ENCODE measurements around the gene TNFRSF1A.

Gene TNFRSF1A

GRCh38 chr12:6315704-6316597 lies 25.9 kb downstream of the TNFRSF1A start:
- no peak overlapping the region for H3K4me2 ChIP-seq
- H3K4me1 ChIP-seq = peaks cover 31% of the 10 kb centered on the region
- no peak overlapping the region for H3K9ac ChIP-seq
- no peak overlapping the region for H3K27ac ChIP-seq
- H3K36me3 ChIP-seq = no peaks in the 10 kb centered on the region
- no peak for TF ChIP-seq Cebpa-rat (IDR thresholded peaks at IDR 0.05)
- peaks cover 19% of the 10 kb centered on the region for H3K27me3 ChIP-seq
- H3K9me3 ChIP-seq = no peaks in the 10 kb centered on the region
- H4K20me1 ChIP-seq = no peaks in the 10 kb centered on the region
- no peak overlapping the region for H3K4me3 ChIP-seq

- H4K20me1 ChIP-seq = no peaks in the 10 kb centered on the region
- no peak overlapping the region for H3K4me2 ChIP-seq
- peaks cover 27% of the 10 kb centered on the region for H3K27me3 ChIP-seq
- no peak overlapping the region for H3K4me3 ChIP-seq
- TF ChIP-seq Cebpa-rat (IDR thresholded peaks at IDR 0.05) = no peak
- no peaks in the 10 kb centered on the region for H3K9me3 ChIP-seq
- H3K9ac ChIP-seq = no peak overlapping the region
- no peaks in the 10 kb centered on the region for H3K36me3 ChIP-seq
- no peak overlapping the region for H3K27ac ChIP-seq
- H3K4me1 ChIP-seq = peaks cover 38% of the 10 kb centered on the region
Measured at GRCh38 chr12:6315184-6315583, 26.7 kb downstream of the TNFRSF1A start.

GRCh38 chr12:6314776-6315175 lies 27.1 kb downstream of the TNFRSF1A start:
- no peak overlapping the region for H3K4me2 ChIP-seq
- TF ChIP-seq Cebpa-rat (IDR thresholded peaks at IDR 0.05) = no peak
- H4K20me1 ChIP-seq = no peaks in the 10 kb centered on the region
- H3K4me3 ChIP-seq = no peak overlapping the region
- H3K27me3 ChIP-seq = peaks cover 31% of the 10 kb centered on the region
- H3K36me3 ChIP-seq = no peaks in the 10 kb centered on the region
- H3K9ac ChIP-seq = no peak overlapping the region
- no peak overlapping the region for H3K27ac ChIP-seq
- H3K4me1 ChIP-seq = peaks cover 40% of the 10 kb centered on the region
- no peaks in the 10 kb centered on the region for H3K9me3 ChIP-seq

GRCh38 chr12:6313326-6313940 lies 28.4 kb downstream of the TNFRSF1A start:
- H3K9me3 ChIP-seq = no peaks in the 10 kb centered on the region
- H4K20me1 ChIP-seq = no peaks in the 10 kb centered on the region
- H3K4me1 ChIP-seq = peaks cover 35% of the 10 kb centered on the region
- H3K36me3 ChIP-seq = no peaks in the 10 kb centered on the region
- H3K9ac ChIP-seq = no peak overlapping the region
- peak overlapping the region; percentile 57 for H3K4me2 ChIP-seq
- H3K4me3 ChIP-seq = no peak overlapping the region
- H3K27me3 ChIP-seq = peaks cover 42% of the 10 kb centered on the region
- no peak for TF ChIP-seq Cebpa-rat (IDR thresholded peaks at IDR 0.05)
- H3K27ac ChIP-seq = no peak overlapping the region

GRCh38 chr12:6312529-6313325 lies 29.1 kb downstream of the TNFRSF1A start:
- H4K20me1 ChIP-seq = no peaks in the 10 kb centered on the region
- H3K27ac ChIP-seq = no peak overlapping the region
- no peak overlapping the region for H3K4me3 ChIP-seq
- no peak for TF ChIP-seq Cebpa-rat (IDR thresholded peaks at IDR 0.05)
- peak overlapping the region; percentile 57 for H3K4me2 ChIP-seq
- H3K36me3 ChIP-seq = no peaks in the 10 kb centered on the region
- H3K9me3 ChIP-seq = no peaks in the 10 kb centered on the region
- H3K9ac ChIP-seq = peak overlapping the region; percentile 47
- H3K27me3 ChIP-seq = peaks cover 42% of the 10 kb centered on the region
- peaks cover 27% of the 10 kb centered on the region for H3K4me1 ChIP-seq

GRCh38 chr12:6311822-6312528 lies 29.9 kb downstream of the TNFRSF1A start:
- Histone ChIP-seq H3K27me3 (peaks cover 42% of the 10 kb centered on the region), H3K4me3 (no peak overlapping the region), H4K20me1 (no peaks in the 10 kb centered on the region), H3K4me2 (peak overlapping the region; percentile 57), H3K27ac (no peak overlapping the region), H3K9ac (no peak overlapping the region), H3K36me3 (no peaks in the 10 kb centered on the region), H3K9me3 (no peaks in the 10 kb centered on the region), H3K4me1 (peaks cover 26% of the 10 kb centered on the region)
- TF ChIP-seq Cebpa-rat (IDR thresholded peaks at IDR 0.05) = no peak

GRCh38 chr12:6310771-6311610 lies 30.9 kb downstream of the TNFRSF1A start:
- peaks cover 39% of the 10 kb centered on the region for H3K27me3 ChIP-seq
- H3K9me3 ChIP-seq = no peaks in the 10 kb centered on the region
- H3K4me3 ChIP-seq = peak overlapping the region; percentile 56
- H3K9ac ChIP-seq = no peak overlapping the region
- H3K4me1 ChIP-seq = peaks cover 26% of the 10 kb centered on the region
- no peak overlapping the region for H3K27ac ChIP-seq
- no peaks in the 10 kb centered on the region for H3K36me3 ChIP-seq
- no peaks in the 10 kb centered on the region for H4K20me1 ChIP-seq
- peak overlapping the region; percentile 72 for H3K4me2 ChIP-seq
- TF ChIP-seq Cebpa-rat (IDR thresholded peaks at IDR 0.05) = no peak

GRCh38 chr12:6307529-6307928 lies 34.3 kb downstream of the TNFRSF1A start:
- no peak for TF ChIP-seq Cebpa-rat (IDR thresholded peaks at IDR 0.05)
- Histone ChIP-seq H3K27ac (no peak overlapping the region), H3K9ac (no peak overlapping the region), H3K4me2 (no peak overlapping the region), H3K36me3 (no peaks in the 10 kb centered on the region), H4K20me1 (no peaks in the 10 kb centered on the region), H3K9me3 (no peaks in the 10 kb centered on the region), H3K4me1 (peaks cover 16% of the 10 kb centered on the region), H3K4me3 (no peak overlapping the region), H3K27me3 (peaks cover 39% of the 10 kb centered on the region)
